ENCODE measurements around the gene COMTD1.

COMTD1 gene

GRCh38 chr10:75235375-75236177, at the start of gene COMTD1:
Gene COMTD1, minus strand, starts transcription at chr10:75235957. Its CDS starts 29 bp downstream, at chr10:75235928.
- peak; percentile 96 for DNase-seq

- DNase-seq = no peak
Observed at GRCh38 chr10:75283671-75284470, 48.1 kb upstream of the COMTD1 start.

GRCh38 chr10:75283078-75283670, 47.4 kb upstream of the COMTD1 start:
- no peak for DNase-seq

- DNase-seq = no peak
Observed at GRCh38 chr10:75281974-75282373, 46.2 kb upstream of the COMTD1 start.

GRCh38 chr10:75280236-75280635, 44.5 kb upstream of the COMTD1 start:
- no peak for DNase-seq

GRCh38 chr10:75276069-75276872, 40.5 kb upstream of the COMTD1 start:
- DNase-seq = no peak

- DNase-seq = no peak
Observed at GRCh38 chr10:75272896-75273295, 37.1 kb upstream of the COMTD1 start.

- DNase-seq = no peak
Observed at GRCh38 chr10:75272094-75272493, 36.3 kb upstream of the COMTD1 start.

GRCh38 chr10:75269605-75270004, 33.8 kb upstream of the COMTD1 start:
- DNase-seq = no peak

- no peak for DNase-seq
Observed at GRCh38 chr10:75266945-75267344, 31.2 kb upstream of the COMTD1 start.

GRCh38 chr10:75265856-75266255, 30.1 kb upstream of the COMTD1 start:
- DNase-seq = no peak

GRCh38 chr10:75263806-75264205, 28.0 kb upstream of the COMTD1 start:
- no peak for DNase-seq

GRCh38 chr10:75261813-75262705, 26.3 kb upstream of the COMTD1 start:
- DNase-seq = no peak

- DNase-seq = no peak
Observed at GRCh38 chr10:75260990-75261389, 25.2 kb upstream of the COMTD1 start.

- DNase-seq = no peak
Observed at GRCh38 chr10:75254739-75255138, 19.0 kb upstream of the COMTD1 start.

- no peak for DNase-seq
Observed at GRCh38 chr10:75253281-75254220, 17.8 kb upstream of the COMTD1 start.

GRCh38 chr10:75250934-75251333, 15.2 kb upstream of the COMTD1 start:
- no peak for DNase-seq

GRCh38 chr10:75247797-75248196, 12.0 kb upstream of the COMTD1 start:
- DNase-seq = no peak

- no peak for DNase-seq
Observed at GRCh38 chr10:75246506-75246905, 10.7 kb upstream of the COMTD1 start.

Measured in stimulated activated CD8-positive, alpha-beta memory T cell treated with anti-CD3 and anti-CD28 coated beads, Interleukin-4, amount 100 ng/mL, for 48 hours (primary cell).